HepG2 (cell line): ENCODE data around the gene B4GALT5. TPM values are rescaled to one million over a fixed set of nuclear protein-coding genes. Genes with fewer than 3 reads are reported as not detected.
A peak's percentile ranks its signal among the peaks of the same experiment; 100 is the strongest.

Experiments used
- ATF7 ChIP-seq, 2 experiments: fragments of 450-650 bp in 1 of 2; sonication (generic) in 1 of 2; formaldehyde crosslinking in 1 of 2; IDR thresholded peaks; 2 replicates each; pipeline versions ENCODE4 v1.4.0 to v1.6.1; 2016 to 2020; ENCODE audit warnings: antibody characterized with exemption in 1 of 2, mild to moderate bottlenecking in 1 of 2, missing genetic modification reagents in 1 of 2
- CAMTA2 ChIP-seq: sonication (generic); formaldehyde crosslinking; IDR thresholded peaks from 2 replicates; pipeline ENCODE4 v1.4.0; 2020; ENCODE audit warnings: mild to moderate bottlenecking, missing genetic modification reagents, borderline replicate concordance
- DBP ChIP-seq: sonication (generic); formaldehyde crosslinking; IDR thresholded peaks from 2 replicates; pipeline ENCODE4 v1.4.0; 2020; ENCODE audit warnings: missing genetic modification reagents; ENCODE audit errors: not compliant biosample characterization
- FOXK2 ChIP-seq: fragments of 450-650 bp; IDR thresholded peaks from 2 replicates; pipeline ENCODE4 v1.6.1; 2016
- HDAC2 ChIP-seq: sonication (generic); formaldehyde crosslinking; IDR thresholded peaks from 2 replicates; pipeline ENCODE4 v1.4.0; 2020; ENCODE audit warnings: missing genetic modification reagents
- HNRNPL ChIP-seq: fragments of 200-400 bp; formaldehyde crosslinking; IDR thresholded peaks from 2 replicates; pipeline ENCODE4 v1.6.1; 2017; ENCODE audit warnings: mild to moderate bottlenecking, low read depth, low read length
- ISL2 ChIP-seq: sonication (generic); formaldehyde crosslinking; IDR thresholded peaks from 2 replicates; pipeline ENCODE4 v1.5.0; 2020; ENCODE audit warnings: missing genetic modification reagents
- KLF16 ChIP-seq, 2 experiments: sonication (generic) in 1 of 2; formaldehyde crosslinking in 1 of 2; IDR thresholded peaks; 2 replicates each; pipeline versions ENCODE4 v1.6.1 to v1.8.0; 2016 to 2023; ENCODE audit warnings: missing genetic modification reagents in 2 of 2, missing compliant biosample characterization in 1 of 2
- MTF2 ChIP-seq: sonication (generic); formaldehyde crosslinking; IDR thresholded peaks from 2 replicates; pipeline ENCODE4 v1.5.0; 2020; ENCODE audit warnings: missing genetic modification reagents, borderline replicate concordance
- MXI1 ChIP-seq: IDR thresholded peaks from 3 replicates; pipeline ENCODE4 v1.6.1; 2012; ENCODE audit warnings: low read depth, low read length, inconsistent platforms, borderline replicate concordance
- PRMT3 ChIP-seq: sonication (generic); formaldehyde crosslinking; IDR thresholded peaks from 2 replicates; pipeline ENCODE4 v1.8.1; 2022; ENCODE audit warnings: low read depth, mild to moderate bottlenecking, moderate library complexity, missing genetic modification reagents, borderline replicate concordance
- PRPF4 ChIP-seq: fragments of 200-400 bp; formaldehyde crosslinking; IDR thresholded peaks from 2 replicates; pipeline ENCODE4 v1.6.1; 2016; ENCODE audit warnings: low read length, low read depth; ENCODE audit not compliant: poor library complexity, severe bottlenecking
- SP1 ChIP-seq, 2 experiments: fragments of 450-650 bp in 1 of 2; sonication (generic) in 1 of 2; formaldehyde crosslinking in 1 of 2; IDR thresholded peaks; 2 replicates each; pipeline versions ENCODE4 v1.4.0 to v1.6.1; 2016 to 2020; ENCODE audit warnings: missing genetic modification reagents in 1 of 2
- TBP ChIP-seq: sonication (generic); formaldehyde crosslinking; IDR thresholded peaks from 2 replicates; pipeline ENCODE4 v1.5.0; 2020; ENCODE audit warnings: missing genetic modification reagents
- TFE3 ChIP-seq: IDR thresholded peaks from 2 replicates; pipeline ENCODE4 v1.6.1; 2016
- TMF1 ChIP-seq: sonication (generic); formaldehyde crosslinking; IDR thresholded peaks from 2 replicates; pipeline ENCODE4 v1.8.1; 2022; ENCODE audit warnings: low read depth, missing genetic modification reagents
- ZHX1 ChIP-seq: sonication (generic); formaldehyde crosslinking; IDR thresholded peaks from 2 replicates; pipeline ENCODE4 v1.8.1; 2022; ENCODE audit warnings: low read depth, mild to moderate bottlenecking, missing genetic modification reagents
- ZNF24 ChIP-seq: fragments of 450-650 bp; IDR thresholded peaks from 2 replicates; pipeline ENCODE4 v1.6.1; 2017; ENCODE audit warnings: antibody characterized with exemption, mild to moderate bottlenecking
- ZNF256 ChIP-seq: sonication (generic); formaldehyde crosslinking; conservative IDR thresholded peaks from 2 replicates; pipeline ENCODE4 v1.4.0; 2020; ENCODE audit warnings: missing genetic modification reagents
- ZNF276 ChIP-seq: sonication (generic); formaldehyde crosslinking; IDR thresholded peaks from 2 replicates; pipeline ENCODE4 v1.4.0; 2020; ENCODE audit warnings: mild to moderate bottlenecking, low read depth, missing genetic modification reagents
- ZNF570 ChIP-seq: sonication (generic); formaldehyde crosslinking; IDR thresholded peaks from 2 replicates; pipeline ENCODE4 v1.4.0; 2020; ENCODE audit warnings: mild to moderate bottlenecking, missing genetic modification reagents, borderline replicate concordance
- polyA plus RNA-seq, 8 experiments: library from polyadenylated mRNA; depleted of rRNA in 3 of 8; stranded (reverse) in 7 of 8; unstranded in 1 of 8; fragments of >200 nt; fragmentation: Illumina TruSeq in 4 of 8; extraction: Trizol in 4 of 8; gene quantifications; 2 replicates each; pipeline versions ENCODE4 v1.2.1 to v1.2.3, GENCODE V29; 2011 to 2016; ENCODE audit warnings: low read depth in 4 of 8, missing spikeins in 1 of 8, mixed read lengths in 1 of 8; ENCODE audit not compliant: insufficient read depth in 1 of 8
- total RNA-seq, 5 experiments: library from RNA; depleted of rRNA; stranded (reverse); fragments of >200 nt; fragmentation: Illumina TruSeq; extraction: Trizol; gene quantifications; 2 replicates each; pipeline ENCODE4 v1.2.3, GENCODE V29; 2016; ENCODE audit warnings: low read depth in 1 of 5

The B4GALT5 gene
- total and polyA plus RNA-seq, 2 of the 13 experiments (the other 11 are each of a cell fraction or from before 2014, with no cell fraction given): 27.3 to 30.9 TPM

- TF ChIP-seq KLF16 (CRISPR knock-in tag; IDR thresholded peaks at IDR 0.05) (no peak), TBP (CRISPR knock-in tag) (no peak), TMF1 (CRISPR knock-in tag) (no peak), ATF7 (IDR thresholded peaks at IDR 0.05) (no peak), ATF7 (CRISPR knock-in tag; IDR thresholded peaks at IDR 0.05) (no peak), TFE3 (CRISPR knock-in tag) (no peak), SP1 (IDR thresholded peaks at IDR 0.05) (no peak), SP1 (CRISPR knock-in tag; IDR thresholded peaks at IDR 0.05) (no peak), DBP (CRISPR knock-in tag) (no peak), ZNF570 (CRISPR knock-in tag) (no peak), CAMTA2 (CRISPR knock-in tag) (no peak), ZNF276 (CRISPR knock-in tag) (no peak), PRPF4 (no peak), HNRNPL (no peak), PRMT3 (CRISPR knock-in tag) (no peak), ZNF256 (CRISPR knock-in tag) (no peak), ZNF24 (no peak), HDAC2 (CRISPR knock-in tag) (no peak), FOXK2 (no peak), ZHX1 (no peak), MTF2 (CRISPR knock-in tag) (no peak), MXI1 (no peak), ISL2 (CRISPR knock-in tag) (0 out of 2 replicates have a peak, but pooled peaks have one; percentile 45)
Measured at GRCh38 chr20:49661560-49662329, 51.9 kb downstream of the B4GALT5 start (continued).
